Activated T-helper 1 cell treated with Interleukin-2 at 50 U/mL for 16 hours (primary cell): ENCODE results near the gene ACER3.
"Not testable (repeated sequence)": the region's sequence is repeated elsewhere in the genome, so short reads cannot be mapped to it uniquely, and the experiment has no call there.

Source experiments
- DNase-seq: peaks from one replicate; pipeline ENCODE4 v3.0.0-alpha.2; 2020; ENCODE audit warnings: low read depth

The ACER3 gene

DNA sequence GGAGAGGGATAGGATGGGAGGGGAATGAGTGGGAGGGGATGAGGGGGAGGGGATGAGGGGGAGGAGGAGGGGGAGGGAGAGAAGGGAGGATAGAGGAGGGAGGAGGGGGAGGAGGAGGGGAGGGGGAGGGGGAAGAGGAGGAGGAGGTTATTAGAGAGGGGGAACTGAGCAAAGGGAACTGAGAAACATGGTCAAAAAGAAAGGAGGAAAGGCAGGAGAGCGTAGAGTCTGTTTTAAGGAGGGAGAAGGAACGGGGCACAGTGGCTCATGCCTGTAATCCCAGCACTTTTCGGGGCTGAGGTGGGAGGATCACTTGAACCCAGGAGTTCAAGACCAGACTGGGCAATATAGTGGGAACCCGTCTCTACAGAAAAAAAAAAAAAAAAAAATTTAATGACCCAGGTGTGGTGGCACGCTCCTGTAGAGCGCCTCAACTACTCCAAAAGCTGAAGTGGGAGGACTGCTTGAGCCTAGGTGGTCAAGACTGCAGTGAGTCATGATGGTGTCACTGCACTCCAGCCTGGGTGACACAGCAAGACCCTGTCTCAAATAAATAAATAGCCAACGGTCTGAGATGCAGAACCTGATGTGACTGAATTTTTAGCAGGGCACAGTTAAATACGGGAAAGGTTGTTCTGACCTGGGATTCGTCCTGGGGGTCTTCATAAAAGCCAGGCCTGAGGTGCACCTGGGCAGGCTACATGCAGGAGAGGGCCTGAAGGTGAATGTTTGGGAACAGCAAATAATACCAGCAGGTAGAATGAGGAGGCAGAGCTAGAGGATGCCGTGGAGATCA, 177.5 kb downstream of the ACER3 start:
- DNase-seq: no peak

DNA sequence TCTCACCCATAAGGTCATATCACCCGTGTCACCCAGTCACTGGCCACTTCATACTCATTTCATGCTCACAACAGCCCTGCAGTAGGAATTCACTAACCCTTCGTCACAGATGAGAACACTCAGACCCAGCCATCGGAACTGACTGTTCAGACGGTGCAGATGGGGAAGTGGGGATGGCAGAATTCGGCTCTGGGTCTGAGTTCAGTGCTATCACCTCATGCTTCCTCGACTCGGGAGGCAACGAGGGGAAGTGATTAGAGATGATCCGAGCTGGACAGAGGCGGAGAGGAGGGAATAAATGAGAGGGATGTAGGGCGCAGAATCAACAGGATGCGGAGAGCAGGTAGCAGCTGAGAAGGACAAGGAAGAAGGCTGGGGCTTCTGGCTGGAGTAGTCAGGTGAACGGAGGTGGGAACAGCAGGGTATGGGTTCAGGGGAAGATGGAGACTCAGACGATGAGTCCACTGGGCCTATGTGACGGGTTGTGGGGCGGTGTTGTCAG, 178.2 kb downstream of the ACER3 start:
- DNase-seq: no peak

DNA sequence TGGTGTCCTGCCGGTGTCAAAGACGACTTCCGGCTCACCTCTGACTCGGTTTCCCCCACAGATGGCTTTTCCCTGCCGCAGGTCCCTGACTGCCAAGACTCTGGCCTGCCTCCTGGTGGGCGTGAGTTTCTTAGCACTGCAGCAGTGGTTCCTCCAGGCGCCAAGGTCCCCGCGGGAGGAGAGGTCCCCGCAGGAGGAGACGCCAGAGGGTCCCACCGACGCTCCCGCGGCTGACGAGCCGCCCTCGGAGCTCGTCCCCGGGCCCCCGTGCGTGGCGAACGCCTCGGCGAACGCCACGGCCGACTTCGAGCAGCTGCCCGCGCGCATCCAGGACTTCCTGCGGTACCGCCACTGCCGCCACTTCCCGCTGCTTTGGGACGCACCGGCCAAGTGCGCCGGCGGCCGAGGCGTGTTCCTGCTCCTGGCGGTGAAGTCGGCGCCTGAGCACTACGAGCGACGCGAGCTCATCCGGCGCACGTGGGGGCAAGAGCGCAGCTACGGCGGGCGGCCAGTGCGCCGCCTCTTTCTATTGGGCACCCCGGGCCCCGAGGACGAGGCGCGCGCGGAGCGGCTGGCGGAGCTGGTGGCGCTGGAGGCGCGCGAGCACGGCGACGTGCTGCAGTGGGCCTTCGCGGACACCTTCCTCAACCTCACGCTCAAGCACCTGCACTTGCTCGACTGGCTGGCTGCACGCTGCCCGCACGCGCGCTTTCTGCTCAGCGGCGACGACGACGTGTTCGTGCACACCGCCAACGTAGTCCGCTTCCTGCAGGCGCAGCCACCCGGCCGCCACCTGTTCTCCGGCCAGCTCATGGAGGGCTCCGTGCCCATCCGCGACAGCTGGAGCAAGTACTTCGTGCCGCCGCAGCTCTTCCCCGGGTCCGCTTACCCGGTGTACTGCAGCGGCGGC, 179.0 kb downstream of the ACER3 start:
- DNase-seq: no peak

DNA sequence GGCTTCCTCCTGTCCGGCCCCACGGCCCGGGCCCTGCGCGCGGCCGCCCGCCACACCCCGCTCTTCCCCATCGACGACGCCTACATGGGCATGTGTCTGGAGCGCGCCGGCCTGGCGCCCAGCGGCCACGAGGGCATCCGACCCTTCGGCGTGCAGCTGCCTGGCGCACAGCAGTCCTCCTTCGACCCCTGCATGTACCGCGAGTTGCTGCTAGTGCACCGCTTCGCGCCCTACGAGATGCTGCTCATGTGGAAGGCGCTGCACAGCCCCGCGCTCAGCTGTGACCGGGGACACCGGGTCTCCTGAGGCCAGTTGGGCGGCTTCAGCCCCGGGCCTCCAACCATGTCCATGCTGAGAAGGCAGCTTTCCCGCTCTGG, 179.7 kb downstream of the ACER3 start:
- DNase-seq: no peak

DNA sequence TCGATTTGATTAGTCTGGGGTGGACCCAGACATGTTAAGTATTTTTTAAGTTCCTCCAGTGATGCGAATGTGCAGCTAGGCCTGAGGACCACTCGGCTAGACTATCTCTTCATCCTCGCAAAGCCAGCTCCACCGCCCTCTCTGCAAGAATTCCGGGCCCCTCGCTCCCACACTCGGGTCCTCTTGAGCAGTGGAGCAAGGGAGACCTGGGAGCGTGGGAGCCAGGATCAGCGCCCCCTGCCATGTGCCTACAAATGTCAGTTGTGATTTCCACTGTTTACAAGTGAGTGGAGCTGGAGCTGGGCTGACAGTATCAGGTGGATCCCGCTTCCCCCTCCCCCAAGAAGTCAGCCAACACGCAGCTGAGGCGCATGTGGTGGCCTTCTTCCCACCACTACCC, 180.2 kb downstream of the ACER3 start:
- no peak for DNase-seq

DNA sequence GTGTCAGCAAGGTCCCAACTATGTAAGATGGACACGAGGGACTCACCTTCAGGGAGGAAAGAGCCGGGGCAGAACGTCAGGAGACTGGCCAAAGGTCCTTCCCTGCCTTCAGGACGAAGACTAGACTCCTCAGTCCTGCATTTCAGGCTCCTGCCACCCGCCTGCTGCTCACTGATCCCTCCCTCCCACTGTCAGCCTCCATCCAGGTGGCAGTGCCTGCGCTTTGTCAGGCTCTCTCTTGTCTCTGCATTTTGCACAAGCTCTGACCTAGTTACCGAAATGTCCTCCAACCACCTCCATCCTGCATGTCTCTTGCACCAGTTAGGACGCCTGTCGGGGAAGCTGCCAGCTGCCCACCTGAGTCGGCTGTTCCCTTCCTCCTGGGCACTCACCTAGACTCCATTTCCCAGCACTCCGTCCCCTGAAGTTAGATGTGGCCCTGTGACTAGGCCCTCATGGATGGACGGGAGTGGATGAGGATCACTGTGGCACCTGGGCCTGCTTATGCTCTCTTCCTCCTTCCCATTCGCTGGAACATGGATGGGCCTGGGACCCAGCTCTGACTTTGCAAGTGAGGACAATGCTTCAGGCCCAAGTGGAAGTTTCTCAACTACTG, 181.5 kb downstream of the ACER3 start:
- DNase-seq: no peak

DNA sequence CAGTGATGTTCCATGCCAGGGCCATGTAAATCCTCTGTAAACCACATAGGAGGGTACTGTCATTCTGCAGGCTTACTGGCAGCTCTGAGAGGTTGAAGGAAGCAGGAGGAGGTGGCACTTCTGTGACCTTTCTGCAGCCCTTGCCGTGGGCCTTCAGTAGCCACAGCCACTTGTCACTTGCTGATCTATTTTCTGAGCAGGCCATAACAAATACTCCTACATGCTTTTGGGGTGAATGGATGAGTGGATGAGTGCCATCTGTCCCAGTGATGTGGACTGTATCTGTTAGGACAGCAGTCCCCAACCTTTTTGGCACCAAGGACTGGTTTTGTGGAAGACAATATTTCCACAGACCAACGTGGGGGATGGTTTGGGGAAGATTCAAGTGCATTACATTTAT, 183.6 kb downstream of the ACER3 start:
- no peak for DNase-seq

DNA sequence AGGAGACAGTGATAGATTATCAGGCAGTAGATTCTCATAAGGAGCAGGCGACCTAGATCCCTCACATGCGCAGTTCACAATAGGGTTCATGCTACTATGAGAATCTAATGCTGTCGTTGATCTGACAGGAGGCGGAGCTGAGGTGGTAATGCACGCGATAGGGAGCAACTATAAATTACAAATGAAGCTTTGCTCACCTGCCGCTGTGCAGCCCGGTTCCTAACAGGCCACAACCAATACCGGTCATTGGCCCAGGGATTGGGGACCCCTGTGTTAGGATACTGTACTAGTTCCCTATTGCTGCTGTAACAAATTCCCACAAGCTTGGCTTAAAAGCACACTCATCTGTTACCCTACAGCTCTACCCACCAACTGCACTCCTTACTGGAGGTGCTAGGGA, 184.2 kb downstream of the ACER3 start:
- DNase-seq: no peak

DNA sequence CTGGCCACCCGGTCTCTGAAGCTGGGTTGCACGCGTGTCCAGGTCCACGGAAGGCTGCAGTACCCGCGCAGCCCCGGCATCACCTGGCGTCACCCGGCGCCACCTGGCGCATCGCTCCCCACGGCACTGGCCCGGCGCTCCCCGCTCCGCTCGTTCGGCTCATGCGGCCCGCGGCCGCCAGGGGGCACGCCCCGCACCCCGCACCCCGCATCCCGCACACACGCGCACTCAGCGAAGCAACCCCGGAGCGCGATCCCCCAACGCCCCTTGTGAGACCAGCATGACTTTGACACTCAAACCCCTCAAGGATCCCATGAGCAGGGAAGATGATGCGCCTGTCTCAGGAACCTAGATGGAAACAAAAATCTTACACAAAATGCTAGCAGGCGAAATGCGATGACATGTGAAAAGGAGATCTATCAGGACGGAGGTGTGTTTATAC, 185.4 kb downstream of the ACER3 start:
- DNase-seq: peak; percentile 46

DNA sequence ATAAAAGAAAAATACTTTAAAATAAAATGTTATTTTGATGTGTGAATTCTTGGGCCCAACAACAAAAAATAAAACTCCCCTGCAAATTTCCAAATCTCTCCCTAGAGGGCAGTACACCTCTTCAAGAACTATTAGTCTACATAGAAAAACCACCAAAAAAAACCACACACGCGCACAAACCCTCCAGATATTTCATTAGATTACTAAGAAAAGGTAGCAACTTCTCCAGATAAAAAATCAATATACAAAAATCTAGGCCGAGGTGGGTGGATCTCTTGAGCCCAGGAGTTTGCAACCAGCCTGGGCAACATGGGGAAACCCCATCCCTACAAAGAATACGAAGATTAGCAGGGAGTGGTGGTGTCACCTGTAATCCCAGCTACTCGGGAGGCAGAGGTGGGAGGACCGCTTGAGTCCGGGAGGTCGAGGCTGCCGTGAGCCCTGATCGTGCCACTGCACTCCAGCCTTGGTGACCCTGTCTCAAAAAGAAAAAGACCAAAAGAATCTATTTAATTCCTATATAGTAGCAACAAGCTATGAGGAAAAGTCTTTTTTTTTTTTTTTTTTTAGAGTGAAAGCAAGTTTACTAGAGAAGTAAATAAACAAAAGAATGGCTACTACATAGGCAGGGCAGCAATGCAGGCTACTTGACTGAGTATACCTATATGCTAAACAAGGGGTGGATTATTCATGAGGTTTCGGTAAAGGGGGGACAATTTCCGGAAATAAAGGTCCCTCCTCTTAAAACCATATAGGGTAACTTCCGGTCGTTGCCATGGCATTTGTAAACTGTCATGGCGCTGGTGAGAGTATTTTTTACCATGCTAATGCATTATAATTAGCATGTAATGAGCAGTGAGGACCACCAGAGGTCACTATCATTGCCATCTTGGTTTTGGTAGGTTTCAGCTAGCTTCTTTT, 186.5 kb downstream of the ACER3 start:
- DNase-seq: peak; percentile 56

DNA sequence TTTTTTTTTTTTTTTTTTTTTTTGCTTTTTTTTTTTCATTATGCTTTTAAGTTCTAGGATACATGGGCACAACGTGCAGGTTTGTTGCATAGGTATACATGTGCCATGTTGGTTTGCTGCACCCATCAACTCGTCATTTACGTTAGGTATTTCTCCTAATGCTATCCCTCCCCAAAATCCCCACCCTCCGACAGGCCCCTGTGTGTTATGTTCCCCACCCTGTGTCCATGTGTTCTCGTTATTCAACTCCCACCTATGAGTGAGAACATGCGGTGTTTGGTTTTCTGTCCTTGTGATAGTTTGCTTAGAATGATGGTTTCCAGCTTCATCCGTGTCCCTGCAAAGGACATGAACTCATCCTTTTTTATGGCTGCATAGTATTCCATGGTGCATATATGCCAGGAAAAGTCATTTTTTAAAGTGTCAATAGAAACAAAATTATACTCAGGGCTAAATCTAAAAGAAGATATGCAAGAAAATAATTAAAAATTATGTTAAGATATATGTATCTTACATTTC, 187.3 kb downstream of the ACER3 start:
- not testable (repeated sequence) for DNase-seq

DNA sequence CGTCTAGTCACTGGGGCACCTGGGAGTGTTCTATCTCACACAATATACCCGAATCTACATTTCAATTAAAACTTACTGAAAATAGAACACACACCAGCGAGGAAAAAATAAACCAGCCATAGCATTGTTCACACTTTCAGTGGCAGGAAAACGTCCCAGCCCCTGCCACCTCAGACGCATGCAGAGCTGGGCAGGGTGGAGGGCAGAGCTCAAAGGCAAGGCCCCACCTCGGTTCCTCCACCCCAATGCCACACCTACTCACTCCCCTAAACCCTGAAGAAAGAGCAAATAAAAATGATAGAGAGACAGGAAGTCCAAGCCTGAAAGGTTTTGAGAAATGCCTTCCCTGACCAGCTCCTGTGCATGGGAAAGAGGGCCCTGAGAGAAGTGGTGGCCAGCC, 188.3 kb downstream of the ACER3 start:
- no peak for DNase-seq

DNA sequence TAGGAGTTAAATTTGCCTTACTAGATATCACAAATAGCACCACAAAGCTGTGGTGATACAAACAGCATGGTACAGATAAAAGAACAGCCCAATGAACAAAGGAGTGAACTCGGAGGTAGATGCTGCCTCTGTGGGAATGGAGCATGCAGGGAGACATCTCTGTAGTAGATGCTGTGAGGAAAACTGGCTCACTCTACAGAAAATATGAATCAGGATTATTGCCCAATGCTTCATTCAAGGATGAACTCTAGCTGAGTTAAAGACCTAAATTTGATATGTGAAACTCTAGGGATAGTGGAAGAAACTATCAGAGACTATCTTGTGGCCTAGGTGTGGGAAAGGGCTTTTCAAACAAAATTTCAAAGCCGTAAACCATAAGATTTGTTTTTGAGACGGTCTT, 190.8 kb downstream of the ACER3 start:
- no peak for DNase-seq

DNA sequence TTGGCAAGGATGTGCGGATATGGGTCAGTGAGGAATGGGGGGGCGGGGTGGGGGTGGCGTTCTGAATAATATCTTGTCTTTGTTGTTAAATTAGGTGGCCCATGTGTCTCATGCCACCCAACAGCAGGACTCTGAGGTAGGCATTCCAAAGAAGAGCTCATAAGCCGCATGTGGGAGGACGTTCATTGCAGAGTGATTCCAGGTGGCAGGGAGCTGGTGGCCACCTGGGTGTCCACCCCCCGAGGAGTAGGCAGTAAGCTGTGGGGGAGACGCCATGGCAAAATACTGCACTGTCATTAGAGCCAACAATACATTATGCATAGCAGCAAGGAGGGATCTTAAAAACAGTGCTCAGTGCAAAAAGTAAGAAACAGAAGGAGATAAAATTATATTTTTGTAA, 191.8 kb downstream of the ACER3 start:
- no peak for DNase-seq

DNA sequence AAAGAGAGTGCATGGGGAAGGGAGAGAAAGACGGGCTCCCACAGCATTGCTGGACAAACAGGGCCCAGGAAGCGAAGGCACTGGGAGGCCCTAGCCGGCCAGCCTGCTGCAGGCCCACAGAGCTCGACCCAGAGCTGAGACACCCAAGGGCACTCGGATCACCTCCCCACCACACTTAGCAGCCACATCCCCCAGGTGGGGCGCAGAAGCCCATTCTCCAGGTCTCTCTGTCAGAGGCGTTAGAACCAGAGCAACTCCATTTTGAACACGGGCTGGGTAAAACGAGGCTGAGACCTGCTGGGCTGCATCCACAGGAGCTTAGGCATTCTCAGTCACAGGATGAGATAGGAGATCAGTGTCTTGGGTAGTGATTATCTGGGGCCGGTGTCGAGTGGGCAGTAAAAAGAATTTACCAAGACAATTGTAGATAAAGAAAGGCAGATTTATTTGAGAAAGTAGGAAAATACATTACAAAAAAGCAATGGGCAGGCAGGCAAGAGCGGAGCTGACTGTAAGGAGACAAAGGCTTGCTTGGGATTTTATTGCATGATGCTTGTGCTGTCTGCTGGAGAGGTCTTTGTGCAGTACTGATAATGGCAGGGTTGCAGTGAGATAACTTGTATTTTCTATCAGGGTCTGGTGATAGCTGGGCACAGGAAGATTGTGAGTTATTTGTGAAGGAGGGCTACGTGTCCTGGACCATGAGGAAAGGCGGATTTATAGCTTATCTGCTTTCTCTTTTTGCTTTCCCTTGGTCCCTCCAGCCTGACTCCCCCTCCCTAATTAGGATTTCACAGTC, 192.7 kb downstream of the ACER3 start:
- DNase-seq: no peak

DNA sequence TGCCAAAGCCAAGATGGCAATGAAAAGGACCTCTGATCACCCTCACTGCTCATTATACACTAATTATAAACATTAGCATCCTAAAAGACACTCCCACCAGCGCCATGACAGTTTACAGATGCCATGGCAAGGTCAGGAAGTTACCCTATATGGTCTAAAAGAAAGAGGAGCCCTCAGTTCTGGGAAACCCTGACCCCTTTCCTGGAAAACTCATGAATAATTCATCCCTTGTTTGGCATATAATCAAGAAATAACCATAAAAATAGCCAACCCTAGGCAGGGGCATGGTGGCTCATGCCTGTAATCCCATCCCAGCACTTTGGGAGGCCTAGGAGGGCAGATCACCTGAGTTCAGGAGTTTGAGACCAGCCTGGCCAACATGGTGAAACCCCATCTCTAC, 193.4 kb downstream of the ACER3 start:
- no peak for DNase-seq

DNA sequence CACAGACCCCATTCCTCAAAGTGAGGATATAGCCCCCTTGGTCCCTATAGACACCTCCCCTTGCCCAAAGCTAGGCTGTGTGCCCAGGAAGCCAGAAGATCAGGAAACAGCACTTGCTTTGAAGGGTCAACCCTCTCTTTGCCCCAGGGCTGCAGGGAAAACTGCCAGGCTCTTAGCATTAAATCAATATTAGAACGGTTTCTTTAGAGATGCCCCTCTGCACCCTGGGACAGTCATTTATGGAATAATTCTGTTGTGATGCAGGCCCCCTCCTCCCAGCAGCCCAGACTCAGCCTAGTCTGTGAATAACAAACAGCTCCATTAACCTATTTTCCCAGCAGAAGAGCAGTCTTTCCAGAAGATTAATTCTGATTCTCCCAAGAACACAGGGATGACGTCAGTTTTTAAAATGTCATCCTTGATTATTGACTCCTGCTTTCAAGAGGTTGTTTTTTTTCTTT, 194.4 kb downstream of the ACER3 start:
- no peak for DNase-seq

DNA sequence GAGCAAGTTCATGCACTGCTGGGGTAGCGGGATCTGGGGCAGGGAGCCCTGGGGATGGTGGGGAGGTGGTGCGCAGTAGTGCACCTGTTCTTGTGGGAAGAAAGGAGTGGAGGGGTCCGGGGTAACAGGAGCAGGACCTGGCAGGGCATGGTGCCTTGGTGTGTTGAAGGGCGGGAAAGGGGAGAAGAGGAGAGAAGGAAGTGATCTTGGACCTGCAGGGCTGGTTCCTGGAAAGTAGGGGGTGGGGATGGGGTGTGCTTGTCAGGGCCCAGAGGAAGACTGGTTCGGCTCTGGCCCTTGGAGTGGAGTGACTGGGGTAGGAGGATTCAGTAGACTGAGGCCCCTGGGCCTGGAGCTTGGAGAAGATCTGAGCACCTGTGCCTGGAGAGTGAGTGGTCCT, 195.2 kb downstream of the ACER3 start:
- no peak for DNase-seq

DNA sequence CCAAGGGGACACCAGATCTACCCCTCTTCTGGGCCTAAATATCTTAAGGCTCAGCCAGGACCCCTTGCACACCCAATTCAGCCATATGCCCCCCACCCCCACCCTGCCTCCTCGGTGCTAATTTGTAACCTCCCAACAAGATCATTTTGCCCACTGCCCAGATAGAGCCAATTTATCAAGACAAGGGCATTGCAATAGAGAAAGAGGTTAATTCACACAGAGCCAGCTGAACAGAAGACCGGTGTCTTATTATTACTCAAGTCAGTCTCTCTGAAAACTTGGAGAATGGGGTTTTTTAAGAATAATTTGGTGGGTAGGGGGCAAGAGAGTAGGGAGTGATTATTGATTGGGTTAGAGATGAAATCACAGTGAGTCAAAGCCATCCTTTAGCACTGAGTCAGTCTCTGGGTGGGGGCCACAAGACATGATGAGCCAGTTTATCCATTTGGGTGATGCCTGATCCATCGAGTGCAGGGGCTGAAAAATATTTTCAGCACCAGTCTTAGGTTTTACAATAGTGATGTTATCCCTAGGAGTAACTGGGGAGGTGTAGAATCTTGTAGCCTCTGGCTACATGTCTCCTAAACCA, 196.2 kb downstream of the ACER3 start:
- no peak for DNase-seq

DNA sequence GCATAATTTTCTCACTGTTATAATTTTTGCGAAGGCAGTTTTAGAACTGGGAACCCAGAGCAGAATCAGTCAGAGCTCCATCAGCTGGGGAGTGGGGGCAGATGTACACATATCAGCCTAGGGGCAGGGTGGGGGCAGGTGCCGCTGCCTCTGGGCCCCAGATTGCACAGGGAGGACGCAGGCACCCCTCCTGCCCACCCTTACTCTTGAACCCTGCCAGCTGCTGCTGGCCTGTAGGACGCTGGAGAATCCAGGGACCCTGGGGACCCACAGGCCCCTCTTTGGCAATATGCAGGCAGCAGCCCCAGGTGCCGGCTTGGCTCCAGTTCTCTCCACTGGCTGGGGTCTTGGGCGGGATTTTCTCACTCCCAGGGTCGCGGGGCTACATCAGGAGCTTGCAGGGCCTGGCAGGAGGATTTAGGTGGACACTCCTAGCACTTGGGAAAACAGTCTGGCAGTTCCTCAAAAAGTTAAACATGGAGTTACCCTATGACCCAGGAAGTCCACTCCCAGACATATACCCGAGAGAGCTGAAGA, 197.3 kb downstream of the ACER3 start:
- no peak for DNase-seq
